Activated CD4-positive, CD25-positive, alpha-beta regulatory T cell (primary cell): ENCODE data around the gene CSNK1A1.
"Not testable (repeated sequence)": the region's sequence is repeated elsewhere in the genome, so short reads cannot be mapped to it uniquely, and the experiment has no call there.

Experiments
- DNase-seq, 4 experiments: peaks; one replicate each; lab custom pipeline; 2025; lab: John Stamatoyannopoulos, UW

Gene CSNK1A1

DNA sequence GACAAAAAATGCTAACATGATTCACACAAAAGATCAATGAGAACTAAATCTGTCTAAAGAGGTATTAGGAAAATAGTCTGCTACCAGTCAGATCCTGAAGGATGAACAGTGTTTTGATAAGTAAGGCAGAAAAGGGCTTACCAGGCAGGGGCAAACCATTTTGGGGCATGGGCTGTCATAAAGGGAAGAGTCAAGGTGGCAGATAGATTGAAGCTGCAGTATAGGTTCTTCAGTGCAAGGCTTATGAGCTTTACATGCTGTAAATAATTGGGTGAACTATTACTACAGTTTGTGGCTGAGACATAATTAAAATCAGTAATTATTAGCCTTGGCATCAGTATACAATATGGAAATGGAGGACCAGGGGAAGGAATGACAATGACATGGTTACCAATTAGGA, 21.8 kb downstream of the CSNK1A1 start:
- no peak for DNase-seq

DNA sequence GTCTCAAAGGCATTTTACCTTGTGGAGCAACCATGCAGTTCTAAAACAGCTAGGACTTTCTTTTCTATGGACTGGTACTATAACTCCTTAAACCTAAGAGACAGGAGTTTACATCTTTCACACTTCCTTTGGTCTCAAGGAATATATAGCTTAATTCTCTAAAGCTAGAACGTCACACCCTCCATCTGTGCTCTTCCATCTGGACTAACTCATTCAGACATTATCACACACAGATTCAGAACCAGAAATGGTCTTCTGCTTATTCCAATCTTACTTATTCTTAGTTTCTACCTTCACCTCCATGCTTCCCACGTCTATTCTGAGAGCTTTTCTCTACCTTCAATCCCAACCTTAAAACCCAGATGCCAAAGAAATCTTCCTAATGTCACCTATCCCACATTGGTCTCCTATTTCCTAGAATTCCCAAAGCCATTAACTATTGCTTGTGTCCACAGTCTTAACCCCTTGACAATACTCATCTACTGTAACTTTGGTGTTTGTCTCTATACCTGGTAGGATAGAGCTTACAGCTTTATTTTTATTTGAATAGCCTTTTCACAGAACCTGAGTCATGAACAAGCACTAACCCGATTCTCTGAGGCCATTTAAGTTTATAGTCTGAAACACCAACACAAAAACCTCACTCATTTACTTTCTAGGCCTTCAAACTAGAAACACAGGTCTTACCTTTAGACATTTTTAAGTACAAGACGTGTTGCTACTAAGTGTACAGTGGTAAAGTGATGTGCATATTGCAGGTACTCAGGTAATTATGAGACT, 22.8 kb downstream of the CSNK1A1 start:
- no peak for DNase-seq

DNA sequence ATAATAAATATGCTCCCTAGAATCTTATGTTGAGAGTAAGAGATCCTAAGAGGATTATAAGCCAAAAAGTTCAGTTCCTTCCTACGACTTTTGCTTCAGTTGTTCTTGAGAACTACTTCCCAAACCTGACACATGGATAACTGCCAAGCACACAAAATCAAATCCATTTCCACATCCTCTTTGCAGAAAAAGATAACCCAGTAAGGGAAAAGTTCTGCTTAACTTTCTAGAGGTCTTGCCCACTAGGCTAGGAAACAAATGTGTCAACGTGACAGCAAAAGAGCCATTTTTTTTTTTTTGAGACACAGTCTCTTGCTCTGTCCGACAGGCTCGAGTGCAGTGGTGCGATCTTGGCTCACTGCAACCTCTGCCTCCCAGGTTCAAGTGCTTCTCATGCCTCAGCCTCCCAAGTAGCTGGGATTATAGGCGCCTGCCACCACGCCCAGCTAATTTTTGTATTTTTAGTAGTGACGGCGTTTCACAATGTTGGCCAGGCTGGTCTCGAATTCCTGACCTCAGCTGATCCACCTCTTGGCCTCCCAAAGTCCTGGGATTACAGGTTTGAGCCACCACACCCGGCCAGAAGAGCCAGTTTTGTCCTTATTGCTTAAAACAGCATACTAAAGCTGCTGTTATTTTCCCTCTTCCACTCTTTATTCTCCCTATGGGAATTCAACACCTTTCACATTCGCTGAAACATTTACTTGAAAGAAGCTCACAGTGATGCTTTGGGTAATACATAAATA, 24.2 kb downstream of the CSNK1A1 start:
- no peak for DNase-seq

DNA sequence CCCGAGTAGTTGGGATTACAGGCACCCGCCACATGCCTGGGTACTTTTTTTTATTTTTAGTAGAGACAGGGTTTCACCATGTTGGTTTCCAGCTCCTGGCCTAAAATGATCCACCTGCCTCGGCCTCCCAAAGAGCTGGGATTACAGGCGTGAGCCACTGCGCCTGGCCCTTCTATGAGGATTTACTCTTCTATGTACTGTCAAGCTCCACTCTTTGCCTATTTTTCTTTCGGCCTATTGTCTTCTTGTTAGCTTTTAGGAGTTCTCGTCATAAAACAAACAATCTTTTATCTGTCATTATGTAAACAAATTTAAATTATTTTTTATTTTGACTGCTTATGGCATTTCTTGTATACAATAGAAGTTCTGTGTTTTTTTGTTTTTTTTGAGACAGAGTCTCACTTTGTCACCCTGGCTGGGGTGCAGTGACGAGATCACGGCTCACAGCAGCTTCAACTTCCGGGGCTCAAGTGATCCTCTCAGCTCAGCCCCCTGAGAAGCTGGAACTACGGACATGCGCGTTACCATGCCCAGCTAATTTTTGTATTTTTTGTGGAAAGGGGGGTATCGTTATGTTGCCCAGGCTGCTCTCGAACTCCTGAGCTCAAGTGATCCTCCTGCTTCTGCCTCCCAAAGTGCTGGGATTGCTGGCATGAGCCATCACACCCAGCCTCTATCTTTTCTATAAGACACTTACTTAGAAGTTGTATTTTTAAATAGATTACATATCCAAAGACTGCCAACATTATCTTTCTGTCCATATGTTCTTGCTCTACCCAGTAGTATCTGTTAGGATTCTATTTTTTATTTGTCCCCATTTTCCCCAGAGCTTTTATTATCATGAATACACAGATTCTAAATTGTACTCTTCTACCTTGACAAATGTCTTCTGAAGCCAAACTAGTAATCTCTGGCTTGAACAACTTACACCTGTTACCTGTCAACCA, 29.2 kb downstream of the CSNK1A1 start:
- no peak for DNase-seq

DNA sequence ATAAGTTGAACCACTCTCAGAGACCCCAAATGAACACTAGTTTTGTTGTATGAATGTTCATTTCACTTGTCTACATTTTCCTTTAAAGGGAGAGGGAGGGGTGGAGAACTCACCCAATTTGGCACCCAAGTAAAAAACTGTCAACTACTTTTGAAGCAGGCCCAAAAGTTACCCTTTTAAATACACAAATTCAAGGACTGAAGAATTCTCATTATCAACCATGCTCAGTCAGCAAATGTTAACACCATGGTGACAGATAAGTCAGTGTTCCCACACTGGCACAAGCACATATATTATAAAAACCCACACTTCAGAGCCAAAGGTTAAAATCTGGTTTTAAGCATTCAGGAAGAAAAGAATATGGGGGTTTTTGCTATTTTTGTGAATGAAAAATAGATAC, 31.6 kb downstream of the CSNK1A1 start:
- no peak for DNase-seq

DNA sequence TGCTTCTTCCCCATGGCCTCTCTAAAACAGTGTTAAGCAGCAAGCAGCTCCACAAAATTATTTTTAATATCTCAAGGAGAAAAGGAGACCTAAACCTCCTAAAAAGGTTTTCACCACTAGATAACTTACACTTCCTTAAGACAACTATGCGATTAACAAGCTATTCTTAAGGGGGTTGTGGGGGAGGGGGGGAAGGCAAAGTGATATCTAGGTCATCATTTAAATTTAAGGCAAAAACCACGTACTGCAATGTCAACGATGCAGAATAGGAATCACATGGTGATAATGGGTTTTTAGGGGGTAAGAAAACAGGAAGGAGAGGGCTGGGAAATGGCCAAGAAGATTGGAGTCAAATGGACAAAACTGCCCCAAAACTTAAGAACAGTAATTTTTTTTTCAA, 32.6 kb downstream of the CSNK1A1 start:
- no peak for DNase-seq

DNA sequence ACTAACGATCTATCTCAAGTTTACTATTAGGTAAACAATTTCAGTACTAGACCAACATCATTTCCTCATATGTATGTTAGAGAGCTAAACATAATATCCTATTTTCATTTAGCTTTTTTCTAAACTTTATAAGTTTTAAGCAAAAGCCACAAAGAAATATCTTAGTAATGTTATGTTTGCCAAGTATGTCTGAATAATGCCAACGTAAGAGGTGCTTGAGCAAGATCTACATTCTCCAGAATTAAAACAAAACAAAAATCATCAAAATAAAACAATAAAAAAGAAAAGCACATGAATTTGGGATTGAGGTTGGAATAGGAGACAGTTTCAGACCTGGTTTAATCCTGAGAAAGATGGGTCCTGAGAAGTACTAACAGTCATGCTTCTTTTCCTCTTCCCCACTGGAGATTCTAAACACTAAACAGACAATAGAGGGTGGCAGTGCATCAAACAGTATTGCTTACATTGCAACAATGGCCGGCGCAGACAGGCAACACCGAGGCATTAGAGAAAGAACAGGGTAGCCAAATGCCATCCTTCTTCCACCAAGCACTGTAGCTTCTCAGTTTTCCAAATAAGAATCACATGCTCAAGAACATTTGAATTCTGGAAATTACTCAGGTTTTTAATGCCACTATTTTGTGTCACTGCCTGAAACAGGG, 33.6 kb downstream of the CSNK1A1 start:
- DNase-seq: no peak

DNA sequence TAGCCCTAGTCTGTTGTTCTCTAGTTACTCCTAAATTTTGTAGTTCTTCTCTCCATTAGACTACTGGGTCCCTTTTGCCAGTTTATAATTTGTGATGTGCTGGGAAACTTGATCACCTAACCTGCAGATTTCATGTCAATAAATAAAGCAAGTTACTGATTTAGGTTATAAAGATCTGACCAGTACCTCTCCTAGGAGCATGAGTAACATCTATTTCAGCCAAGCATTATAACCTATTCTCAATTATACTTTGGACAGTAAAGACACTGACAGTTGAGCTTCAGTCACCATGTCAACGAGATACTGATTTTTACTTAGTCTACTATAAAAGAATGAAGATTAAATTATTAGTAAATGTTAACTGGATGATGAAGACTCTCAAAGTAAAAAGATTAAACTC, 36.7 kb downstream of the CSNK1A1 start:
- DNase-seq: no peak

DNA sequence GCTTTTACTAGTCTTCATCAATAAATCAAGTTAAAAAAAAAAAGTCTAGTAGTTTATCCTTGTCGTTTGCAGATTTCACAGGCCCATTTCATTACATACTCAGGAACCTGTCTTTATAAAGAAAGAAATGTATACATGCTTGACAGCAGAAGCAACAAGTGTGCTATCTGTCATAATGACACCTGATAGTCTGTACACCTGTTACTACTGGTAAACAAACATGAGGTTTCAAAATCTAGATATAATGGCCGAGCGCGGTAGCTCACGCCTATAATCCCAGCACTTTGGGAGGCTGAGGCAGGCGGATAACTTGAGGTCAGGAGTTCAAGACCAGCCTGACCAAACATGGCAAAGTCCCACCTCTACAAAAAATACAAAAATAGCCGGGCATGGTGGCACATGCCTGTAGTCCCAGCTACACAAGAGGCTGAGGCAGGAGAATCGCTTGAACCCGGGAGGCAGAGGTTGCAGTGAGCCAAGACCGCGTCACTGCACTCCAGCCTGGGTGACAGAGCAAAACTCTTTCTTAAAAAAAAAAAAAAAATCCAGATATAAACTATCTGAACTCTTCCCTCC, 37.8 kb downstream of the CSNK1A1 start:
- DNase-seq: not testable (repeated sequence)

DNA sequence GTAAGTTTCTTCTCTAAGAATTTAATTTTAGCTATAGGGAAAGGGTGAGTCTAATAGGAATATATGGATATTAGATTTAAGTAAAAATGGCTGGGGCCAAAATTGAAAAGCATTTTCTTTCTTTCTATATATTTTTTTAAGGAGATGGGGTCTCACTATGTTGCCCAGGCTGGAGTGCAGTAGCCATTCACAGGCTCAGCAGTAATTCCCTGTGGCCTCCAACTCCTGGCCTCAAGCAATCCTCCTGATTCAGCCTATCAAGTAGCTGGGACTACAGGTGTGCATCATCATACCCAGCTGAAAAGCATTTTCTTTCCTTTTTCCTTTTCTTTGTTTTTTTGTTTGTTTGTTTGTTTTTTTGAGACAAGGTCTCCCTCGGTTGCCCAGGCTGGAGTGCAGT, 41.1 kb downstream of the CSNK1A1 start:
- DNase-seq: no peak

DNA sequence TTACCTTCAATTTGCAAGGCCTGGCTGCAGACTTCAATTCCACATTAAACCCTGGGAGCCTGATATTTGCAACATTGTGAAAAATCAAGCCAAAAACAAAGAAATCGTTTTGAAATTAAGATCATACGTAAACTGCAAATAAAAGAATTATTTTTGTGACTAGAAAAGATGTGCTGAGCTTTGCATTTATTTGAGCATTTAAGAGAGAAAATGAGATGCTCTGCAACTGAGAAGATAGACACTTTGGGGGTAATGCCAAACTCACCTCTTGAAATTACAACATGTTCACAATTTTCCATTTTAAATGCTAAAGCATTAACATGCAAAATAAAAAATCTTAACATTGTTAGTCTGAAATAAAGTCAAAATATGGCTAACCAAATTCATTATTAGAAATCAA, 46.6 kb downstream of the CSNK1A1 start:
- no peak for DNase-seq

DNA sequence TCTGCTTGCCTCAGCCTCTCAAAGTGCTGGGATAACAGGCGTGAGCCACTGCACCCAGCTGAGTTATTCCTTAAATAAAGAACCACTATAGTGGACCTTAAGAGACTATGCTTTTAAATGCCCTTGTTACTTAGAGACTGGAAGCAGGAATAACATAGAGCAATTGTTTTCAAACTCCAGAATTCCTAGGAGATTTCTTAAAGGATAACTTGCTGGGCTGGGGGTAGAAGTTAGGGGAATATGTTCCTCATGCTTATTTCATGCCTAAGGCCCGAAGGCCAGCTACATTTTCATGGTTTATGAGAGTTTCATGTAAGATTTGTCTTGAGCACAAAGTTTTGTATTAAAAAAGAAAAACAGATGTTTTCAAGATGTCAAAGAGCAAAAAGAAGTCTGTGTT, 48.2 kb downstream of the CSNK1A1 start:
- DNase-seq: no peak

DNA sequence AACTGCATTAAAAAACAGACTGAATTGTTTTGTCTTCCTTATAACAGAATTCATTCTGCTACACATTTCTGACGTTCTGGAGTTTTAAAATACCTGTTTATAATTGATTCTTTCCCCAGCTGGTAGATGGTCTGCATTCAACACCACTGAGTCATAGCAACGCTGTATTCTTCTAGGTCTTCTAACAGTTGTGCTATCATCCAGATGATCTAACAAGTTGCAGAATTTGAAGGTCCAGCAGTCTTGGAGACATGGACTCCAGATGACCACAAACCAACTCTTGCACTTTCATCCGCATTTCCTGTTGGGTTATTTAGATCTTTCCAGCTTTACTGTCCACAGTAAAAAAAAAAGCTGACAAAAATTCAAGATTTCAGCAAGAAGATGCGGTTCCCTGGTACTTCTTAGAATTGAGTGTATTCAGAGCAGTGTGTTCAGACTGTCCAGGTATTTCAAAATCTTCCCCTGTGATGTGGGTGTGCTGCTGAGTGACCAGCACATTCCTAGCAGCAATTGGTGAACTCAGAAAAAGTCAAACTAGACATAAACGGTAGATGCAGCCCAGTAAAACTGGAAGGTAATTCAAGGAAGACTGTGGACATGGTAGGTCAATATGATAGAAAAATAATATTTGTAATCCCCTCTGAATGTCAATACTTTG, 50.2 kb downstream of the CSNK1A1 start:
- DNase-seq: no peak

DNA sequence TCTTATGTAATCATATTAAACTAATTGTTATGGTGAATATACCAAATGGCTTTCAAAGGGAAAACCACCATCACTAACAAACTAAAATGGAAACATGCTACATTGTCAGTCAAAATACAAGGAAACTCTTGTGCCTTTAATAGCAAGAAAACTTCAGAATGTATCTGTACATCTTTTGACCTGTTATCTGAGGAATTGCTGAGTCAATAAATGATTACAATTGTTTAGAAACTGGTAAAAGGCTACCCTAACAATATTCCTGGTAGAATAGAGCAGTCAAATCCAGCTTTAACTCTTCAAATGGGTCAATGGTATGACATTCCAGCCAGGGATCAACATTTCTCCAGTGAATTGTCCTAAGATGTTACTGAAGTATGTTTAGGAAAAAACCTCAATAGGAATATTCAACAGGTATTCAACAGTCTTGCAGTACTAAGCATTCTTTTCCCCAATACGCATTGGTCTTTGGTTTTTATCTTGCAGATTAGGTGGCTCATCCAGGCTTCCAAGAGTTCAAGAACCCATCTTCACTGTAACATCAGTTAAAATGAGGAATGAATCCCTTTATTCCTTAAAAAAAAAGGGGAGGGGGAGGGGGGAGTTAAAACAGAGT, 52.4 kb downstream of the CSNK1A1 start:
- no peak for DNase-seq

DNA sequence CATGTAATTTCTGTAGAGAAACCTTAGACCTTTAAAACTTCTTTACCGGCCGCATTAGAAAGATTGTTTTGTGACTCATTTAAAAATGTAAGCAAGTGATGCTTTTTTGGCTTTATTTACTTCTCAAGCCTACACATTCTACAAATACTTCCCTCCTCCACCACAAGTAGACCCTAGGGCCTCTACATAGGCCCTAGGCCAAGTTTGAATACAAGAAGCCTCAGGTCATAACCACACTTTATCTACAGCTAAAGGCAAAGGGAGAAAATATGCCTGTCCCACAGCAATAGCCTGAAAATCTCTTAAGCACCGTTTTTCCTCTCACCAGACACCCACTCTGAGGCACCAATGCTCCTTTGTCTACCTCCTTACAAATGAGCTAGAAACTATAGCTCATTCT, 53.9 kb downstream of the CSNK1A1 start:
- DNase-seq: no peak

DNA sequence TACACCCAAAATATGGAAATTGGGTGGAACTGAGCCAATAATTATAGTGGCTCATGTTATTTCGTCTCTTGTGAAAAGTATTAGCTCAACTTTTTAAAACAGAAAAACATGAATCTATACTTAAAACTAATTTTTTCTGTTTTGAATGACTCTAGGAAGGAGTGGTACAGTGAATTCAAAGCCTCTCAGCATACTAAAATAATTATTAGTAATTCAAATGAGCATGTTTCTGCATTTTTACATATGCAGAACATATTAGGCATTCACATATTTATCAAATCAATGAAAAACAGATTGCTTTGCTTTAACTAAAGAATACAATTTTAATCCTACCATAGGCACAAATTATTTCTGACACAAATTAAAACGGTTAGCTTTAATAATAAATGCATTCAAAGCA, 54.3 kb downstream of the CSNK1A1 start:
- DNase-seq: no peak

DNA sequence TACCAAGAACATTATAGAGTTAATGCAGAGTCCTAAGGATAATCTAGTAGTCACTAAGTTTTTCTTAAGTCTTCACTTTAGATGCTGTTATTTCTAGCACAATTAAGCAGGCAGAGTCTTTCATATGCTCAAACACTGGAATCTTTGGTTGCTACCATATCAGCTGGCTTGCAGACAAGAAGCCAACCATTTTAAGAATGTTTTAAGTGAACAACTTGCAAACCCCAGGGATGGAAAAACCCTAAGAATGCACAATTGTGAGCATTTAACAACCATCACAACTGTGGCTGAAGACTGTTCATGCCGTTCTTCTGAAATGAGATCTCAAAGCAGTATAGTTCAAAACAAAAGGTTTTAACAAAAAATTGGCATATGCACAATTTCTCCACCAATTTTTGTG, 55.1 kb downstream of the CSNK1A1 start:
- no peak for DNase-seq

DNA sequence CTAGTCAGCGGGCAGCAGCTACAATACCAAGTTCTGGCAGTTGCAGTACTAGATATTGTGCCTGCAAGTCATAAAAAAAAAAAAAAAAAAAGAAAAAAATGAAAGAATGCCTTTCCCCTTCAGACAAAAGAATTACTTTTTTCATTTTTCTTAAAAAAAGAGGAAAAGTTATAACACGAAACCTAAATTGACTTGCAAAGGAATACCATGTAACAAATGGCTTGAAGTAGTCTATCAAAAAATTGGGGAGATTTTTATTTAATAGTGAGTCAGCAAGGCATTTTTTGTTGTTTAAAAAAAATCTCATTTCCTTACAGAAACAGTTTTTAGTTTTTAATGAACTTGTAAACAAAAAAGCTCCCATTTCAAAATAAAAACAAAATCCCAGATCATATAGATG, 55.6 kb downstream of the CSNK1A1 start:
- no peak for DNase-seq

DNA sequence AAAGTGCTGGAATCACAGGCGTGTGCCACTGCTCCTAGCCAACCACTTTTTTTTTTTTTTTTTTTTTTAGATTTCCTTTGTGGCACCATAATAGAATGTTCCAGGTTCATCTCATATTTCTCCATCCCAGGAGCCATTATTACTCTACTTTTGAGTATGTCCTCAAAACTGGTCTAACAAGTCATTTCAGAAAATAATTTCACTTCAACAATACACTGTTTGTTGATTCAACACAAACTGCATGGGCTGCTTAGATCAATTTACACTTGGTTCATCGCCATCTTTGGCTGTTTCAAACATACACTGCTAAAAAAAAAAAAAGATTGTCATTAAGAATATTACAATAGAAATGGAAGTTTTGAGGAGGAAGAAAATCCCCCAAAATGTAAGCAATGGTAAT, 57.9 kb downstream of the CSNK1A1 start:
- no peak for DNase-seq

DNA sequence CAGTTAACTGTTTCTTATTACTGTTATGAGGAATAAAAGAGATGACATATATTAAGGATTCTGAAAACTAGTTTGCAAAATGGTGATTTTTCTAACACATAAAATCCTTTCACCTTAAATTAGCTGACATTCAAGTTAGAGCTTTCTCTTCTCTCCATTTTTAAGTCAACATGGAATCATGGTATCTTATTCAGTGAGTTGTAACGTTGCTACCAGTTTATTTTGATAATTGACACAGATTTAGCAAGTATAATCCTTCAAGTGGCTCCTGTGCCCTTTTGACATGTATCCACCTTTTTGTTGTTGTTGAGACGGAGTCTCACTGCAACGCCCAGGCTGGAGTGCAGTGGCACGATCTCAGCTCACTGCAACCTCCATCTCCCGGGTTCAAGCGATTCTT, 58.5 kb downstream of the CSNK1A1 start:
- no peak for DNase-seq
